Mucosa of descending colon (tissue), 3 donors: ENCODE data around the gene FBXW11. TPM values are rescaled to one million over a fixed set of nuclear protein-coding genes. Genes with fewer than 3 reads are reported as not detected.
A peak's percentile ranks its signal among the peaks of the same experiment; 100 is the strongest.

ENCODE experiments used
- ATAC-seq: fragments of 200-7000 bp; cut with Tn5 transposase; one replicate; pipeline ENCODE4 v1.9.1; 2020; ENCODE audit warnings: mild to moderate bottlenecking, moderate library complexity
- DNase-seq, 3 donors: peaks; one replicate each; pipeline ENCODE4 v3.0.0-alpha.2; 2020
- H3K36me3 ChIP-seq: fragments of 200-600 bp; one replicate; pipeline ENCODE4 v1.8.0; 2021; ENCODE audit warnings: low read depth, mild to moderate bottlenecking
- H3K4me1 ChIP-seq: fragments of 200-600 bp; one replicate; pipeline ENCODE4 v1.8.0; 2021; ENCODE audit warnings: low read depth, mild to moderate bottlenecking
- H3K4me3 ChIP-seq: fragments of 200-600 bp; one replicate; pipeline ENCODE4 v1.8.0; 2021; ENCODE audit warnings: mild to moderate bottlenecking
- H3K9me3 ChIP-seq: fragments of 200-600 bp; one replicate; pipeline ENCODE4 v1.8.0; 2021; ENCODE audit warnings: mild to moderate bottlenecking
- CTCF ChIP-seq: fragments of 200-600 bp; IDR thresholded peaks from one replicate; pipeline ENCODE4 v1.8.0; 2022; ENCODE audit warnings: antibody characterized with exemption, mild to moderate bottlenecking
- intact Hi-C, 2 donors: fragments of 100-400 bp; cut with DNase I in 1 of 2; cut with micrococcal nuclease in 1 of 2; formaldehyde crosslinking; loops; one replicate each; pipeline versions ENCODE4 v1.11.0 to v1.11.1; 2022; cut with DNase I, micrococcal nuclease
- total RNA-seq, 3 donors: library from RNA; stranded (reverse); fragmentation: NEBNext Ultra II Directional in 2 of 3; extraction: Animal tissue kit (Norgen Biotek cat#: 25700) in 2 of 3; gene quantifications; one replicate each; pipeline versions ENCODE4 v1.2.1 to v1.2.4, GENCODE V29; 2021 to 2023
- donor health status: DM: no; HTN: no; CAD: no; lungs with moderate emphysema.
- donor health status: DM: no; HTN: no; CAD: no.
- donor health status: DM: no; HTN: yes; CAD: no.

Gene FBXW11
- total RNA-seq, 3 donors from 2014 or later = 37.2 to 50.2 (median 39.5) TPM

- DNase-seq (no peak), ATAC-seq (no peak)
- Histone ChIP-seq H3K9me3 (no peaks in the 10 kb centered on the region), H3K4me3 (no peak overlapping the region), H3K36me3 (no peaks in the 10 kb centered on the region), H3K4me1 (no peaks in the 10 kb centered on the region)
- no peak for TF ChIP-seq CTCF
- intact Hi-C loops = no loop called here
Measured at GRCh38 chr5:171865471-171865870, 141.0 kb downstream of the FBXW11 start.

GRCh38 chr5:171863935-171864334 is 142.5 kb downstream of the FBXW11 start:
- Histone ChIP-seq H3K36me3 (no peaks in the 10 kb centered on the region), H3K4me3 (no peak overlapping the region), H3K4me1 (no peaks in the 10 kb centered on the region), H3K9me3 (no peaks in the 10 kb centered on the region)
- intact Hi-C loops = no loop called here
- DNase-seq (no peak), ATAC-seq (no peak)
- no peak for TF ChIP-seq CTCF

GRCh38 chr5:171862624-171863023 is 143.8 kb downstream of the FBXW11 start:
- Histone ChIP-seq H3K9me3 (no peaks in the 10 kb centered on the region), H3K4me1 (no peaks in the 10 kb centered on the region), H3K4me3 (no peak overlapping the region), H3K36me3 (no peaks in the 10 kb centered on the region)
- DNase-seq (no peak), ATAC-seq (no peak)
- intact Hi-C loops = no loop called here
- TF ChIP-seq CTCF = no peak

DNA sequence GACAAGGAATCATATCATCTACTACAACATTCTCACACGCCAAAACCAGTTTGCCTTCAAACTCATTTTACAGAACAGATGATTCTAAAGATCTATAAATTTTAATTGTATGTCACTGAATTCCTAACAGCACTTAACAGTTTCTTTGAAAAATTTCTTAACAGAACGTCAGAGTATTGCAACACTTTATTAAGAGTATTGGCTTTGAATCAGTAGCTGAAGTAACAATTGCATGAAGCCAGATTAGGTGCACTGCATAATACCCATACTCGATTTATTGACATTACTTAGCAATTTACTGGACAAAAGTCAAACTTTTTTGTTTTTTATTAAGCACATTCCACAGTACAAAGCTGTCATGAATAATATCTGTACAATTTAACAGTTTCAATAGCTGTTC is 145.1 kb downstream of the FBXW11 start:
- no peaks in the 10 kb centered on the region for H3K36me3 ChIP-seq

DNA sequence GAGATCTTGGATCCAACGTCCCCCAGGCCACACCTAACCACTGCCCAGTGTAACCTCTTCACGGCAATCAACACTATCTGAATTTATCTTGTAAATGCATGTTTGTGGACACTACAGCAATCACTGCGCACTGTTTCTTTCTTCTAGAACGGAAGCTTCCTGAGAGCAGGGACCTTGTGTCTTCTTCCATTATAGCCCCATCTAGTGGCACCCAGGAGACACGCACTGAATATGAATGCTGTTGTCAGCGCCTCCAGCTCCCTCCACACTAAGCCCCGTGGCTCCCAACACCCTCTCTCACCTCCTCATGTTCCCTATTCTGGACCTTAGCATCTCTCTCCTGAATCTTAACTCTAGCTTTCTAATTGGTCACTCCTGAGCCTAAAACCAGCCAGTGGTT is 148.1 kb downstream of the FBXW11 start:
- H3K4me3 ChIP-seq = no peak overlapping the region
- no peak for TF ChIP-seq CTCF
- intact Hi-C loops = no loop called here
- no peaks in the 10 kb centered on the region for H3K36me3 ChIP-seq
- H3K9me3 ChIP-seq = no peaks in the 10 kb centered on the region
- no peak for DNase-seq
- H3K4me1 ChIP-seq = no peaks in the 10 kb centered on the region
- ATAC-seq = peak; percentile 40

More for the DNA sequence above, 145.1 kb downstream of the FBXW11 start:
- Histone ChIP-seq H3K4me3 (no peak overlapping the region), H3K9me3 (no peaks in the 10 kb centered on the region), H3K4me1 (no peaks in the 10 kb centered on the region)
- DNase-seq (no peak), ATAC-seq (no peak)
- intact Hi-C loops = no loop called here
- TF ChIP-seq CTCF = no peak

DNA sequence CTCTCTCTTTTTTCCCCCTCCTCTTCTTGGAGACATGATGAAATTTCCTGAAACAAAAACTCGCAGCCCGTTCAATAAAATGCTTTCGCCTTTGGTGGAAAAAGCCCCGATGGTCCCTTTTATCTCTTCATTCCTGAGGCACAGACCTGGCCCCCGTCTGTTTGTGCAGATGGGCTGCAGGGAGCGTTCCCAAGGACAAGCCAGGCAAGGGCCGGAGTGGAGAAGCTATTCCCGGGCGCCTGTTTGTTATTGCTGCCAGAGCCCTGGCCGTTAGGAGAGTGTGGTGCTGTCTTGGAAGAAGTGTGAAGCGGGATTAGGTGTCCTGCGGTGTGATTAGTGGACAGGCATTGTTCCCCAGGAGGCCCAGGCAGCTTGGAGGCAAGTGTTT is 149.0 kb downstream of the FBXW11 start:
- no peak for TF ChIP-seq CTCF
- intact Hi-C loops = no loop called here
- Histone ChIP-seq H3K9me3 (no peaks in the 10 kb centered on the region), H3K36me3 (no peaks in the 10 kb centered on the region), H3K4me1 (no peaks in the 10 kb centered on the region), H3K4me3 (no peak overlapping the region)
- DNase-seq (no peak), ATAC-seq (no peak)
